Activated T-cell treated with anti-CD3 and anti-CD28 coated beads, Interleukin-2, amount 50 U/mL, for 1 hour (primary cell): ENCODE data around the gene TBX20.

ENCODE experiments used
- DNase-seq: peaks from one replicate; pipeline ENCODE4 v3.0.0-alpha.2; 2020

TBX20 gene, protein sequence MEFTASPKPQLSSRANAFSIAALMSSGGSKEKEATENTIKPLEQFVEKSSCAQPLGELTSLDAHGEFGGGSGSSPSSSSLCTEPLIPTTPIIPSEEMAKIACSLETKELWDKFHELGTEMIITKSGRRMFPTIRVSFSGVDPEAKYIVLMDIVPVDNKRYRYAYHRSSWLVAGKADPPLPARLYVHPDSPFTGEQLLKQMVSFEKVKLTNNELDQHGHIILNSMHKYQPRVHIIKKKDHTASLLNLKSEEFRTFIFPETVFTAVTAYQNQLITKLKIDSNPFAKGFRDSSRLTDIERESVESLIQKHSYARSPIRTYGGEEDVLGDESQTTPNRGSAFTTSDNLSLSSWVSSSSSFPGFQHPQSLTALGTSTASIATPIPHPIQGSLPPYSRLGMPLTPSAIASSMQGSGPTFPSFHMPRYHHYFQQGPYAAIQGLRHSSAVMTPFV

DNA sequence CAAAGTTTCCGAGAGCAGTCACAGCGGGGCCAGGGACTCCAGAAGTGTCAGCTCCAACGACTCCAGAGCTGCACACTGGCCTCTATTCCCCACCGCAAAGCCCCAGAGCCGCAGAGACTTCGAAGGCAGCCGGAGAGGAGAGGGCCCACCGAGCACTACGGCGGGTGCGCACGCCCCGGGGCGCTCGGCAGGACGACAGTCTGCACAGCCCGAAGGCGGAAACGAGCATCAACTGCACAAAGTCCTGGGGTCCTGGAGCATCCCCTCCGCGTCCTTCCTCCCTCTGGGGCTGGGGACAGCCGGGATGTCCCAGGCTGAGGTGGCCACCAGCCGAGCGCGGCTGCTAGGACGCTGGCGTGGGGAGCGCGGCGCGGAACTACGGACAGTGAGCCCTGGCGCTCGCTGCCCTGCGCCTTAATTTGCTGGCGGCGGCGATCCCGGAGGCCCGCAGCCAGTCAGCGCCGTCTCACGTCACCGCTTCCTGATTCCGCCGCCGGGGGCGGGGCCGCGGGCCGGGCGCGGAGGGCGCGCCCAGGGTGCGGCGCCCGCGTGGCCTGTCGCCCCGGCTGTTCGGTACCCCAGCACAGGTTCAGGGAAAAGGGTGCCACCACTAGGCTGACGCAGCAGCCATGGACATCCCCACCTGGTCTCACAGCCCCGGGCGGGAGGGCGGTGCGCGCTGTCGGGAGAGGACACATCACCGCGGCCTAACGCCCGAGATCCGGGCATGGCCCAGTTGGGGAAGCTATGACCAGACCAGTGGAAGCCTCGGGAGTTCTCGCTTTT lies at the start of gene TBX20:
TSS of gene TBX20 (minus strand) at position 391 of the 786 bp plus-strand sequence. CDS start 480 bp downstream, outside the sequence.
- no peak for DNase-seq

DNA sequence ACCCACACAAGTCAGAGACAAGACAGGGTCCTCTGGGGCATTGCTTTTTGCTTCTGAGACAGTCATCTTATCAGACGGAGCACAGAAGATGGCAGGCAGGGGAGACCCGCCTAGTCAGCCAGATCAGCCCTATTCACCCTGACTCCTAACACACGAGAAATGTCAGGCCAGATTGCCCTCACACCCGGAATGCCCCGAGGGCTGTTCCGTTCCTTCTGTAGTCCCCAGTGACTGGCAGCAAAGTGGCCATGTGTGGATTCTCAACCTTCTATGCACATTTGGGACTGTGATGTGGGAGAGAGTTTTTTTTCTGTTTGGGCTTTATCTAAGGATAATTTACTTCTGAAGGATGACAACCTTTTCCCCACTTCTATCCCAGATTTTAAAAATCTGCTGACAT lies 35.5 kb upstream of the TBX20 start:
- no peak for DNase-seq

DNA sequence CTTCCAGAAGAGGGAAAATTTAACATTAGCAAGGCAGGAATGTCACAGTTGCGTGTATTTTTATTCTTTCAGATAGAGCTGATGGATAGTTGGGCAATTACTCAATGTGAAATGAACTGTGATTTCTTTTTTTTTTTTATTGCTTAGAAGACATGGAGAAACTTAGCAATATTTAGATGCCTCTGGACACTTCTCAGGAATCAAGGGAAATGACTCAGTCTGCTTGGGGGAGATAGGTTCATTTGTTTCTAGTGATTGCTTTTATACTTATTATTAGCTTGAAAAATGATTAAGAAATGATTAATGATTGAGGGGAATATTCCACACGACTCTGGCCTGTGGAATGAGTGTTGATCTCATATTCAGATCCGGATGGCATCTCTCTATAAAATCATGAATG lies 33.1 kb upstream of the TBX20 start:
- no peak for DNase-seq

DNA sequence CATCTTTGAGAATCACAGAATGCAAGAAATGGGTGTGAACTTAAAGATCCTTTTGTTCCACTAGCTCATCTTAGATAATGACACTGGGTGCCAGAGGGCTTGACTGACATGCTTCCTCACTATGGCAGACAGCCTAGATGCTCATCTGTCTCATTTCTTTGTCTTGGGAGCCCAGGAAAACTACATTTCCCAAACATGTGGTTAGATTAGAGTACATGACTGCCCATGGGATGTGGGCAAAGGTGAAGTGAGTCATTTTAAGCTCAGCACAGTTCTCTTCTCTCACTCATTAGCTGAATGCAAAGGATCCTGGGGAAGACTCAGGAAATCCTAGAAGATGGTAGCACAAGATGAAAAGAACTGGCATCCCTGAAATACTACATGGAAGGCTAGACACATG lies 32.5 kb upstream of the TBX20 start:
- DNase-seq: no peak

DNA sequence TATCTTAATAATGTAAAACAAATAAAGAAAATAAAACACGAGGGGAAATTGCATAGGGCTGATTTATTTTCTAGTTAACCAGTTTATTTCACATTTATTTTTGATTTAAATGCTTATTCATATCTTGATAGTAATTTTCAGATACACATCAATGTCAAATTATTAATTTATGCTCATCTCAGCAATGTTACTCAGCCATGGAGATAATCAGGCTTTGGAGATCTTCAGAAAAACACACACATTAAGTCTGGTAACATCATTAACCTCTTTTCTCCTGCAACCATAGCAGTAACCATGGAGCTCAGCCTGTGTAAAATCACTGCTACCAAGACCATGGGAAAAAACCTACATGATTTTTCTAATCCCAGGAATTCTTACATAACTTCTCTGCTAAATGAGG lies 31.9 kb upstream of the TBX20 start:
- no peak for DNase-seq

DNA sequence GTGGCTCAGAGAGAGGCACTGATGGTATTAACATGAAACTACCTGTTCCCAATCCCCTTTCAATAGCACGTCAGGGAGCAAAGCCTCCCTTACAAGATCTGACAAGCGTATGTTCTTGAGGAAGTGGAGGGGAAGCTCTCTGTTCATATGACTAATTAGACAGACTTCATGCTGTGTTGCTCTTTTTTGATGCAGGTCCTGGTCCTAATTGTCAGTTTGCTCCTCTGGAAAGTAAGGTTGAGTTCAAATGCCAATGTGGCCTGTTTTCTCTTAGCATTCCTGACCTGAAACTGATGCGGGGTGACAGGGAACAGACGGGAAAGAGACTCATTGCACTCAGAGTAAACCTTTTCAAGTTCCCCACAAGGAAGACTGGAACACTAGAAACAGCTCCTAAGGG lies 27.0 kb upstream of the TBX20 start:
- no peak for DNase-seq

DNA sequence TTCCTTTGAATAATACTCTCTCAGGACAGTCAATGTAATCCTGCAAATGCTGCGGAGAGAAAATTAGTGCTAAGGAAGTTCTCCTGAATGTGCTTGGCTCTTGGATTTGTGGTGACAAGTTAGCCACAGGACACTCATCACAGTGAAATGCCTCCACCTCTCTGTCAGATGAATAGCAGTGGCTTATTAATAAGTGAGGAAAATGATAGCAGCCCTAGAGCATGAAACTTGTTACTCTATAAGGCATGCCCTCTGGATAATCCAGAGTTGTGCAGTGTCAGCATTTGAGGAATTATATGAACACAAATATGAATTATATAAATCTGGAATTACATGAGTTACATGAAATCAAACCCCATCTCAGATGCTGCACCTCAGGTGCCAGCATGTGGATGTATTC lies 23.5 kb upstream of the TBX20 start:
- DNase-seq: no peak

DNA sequence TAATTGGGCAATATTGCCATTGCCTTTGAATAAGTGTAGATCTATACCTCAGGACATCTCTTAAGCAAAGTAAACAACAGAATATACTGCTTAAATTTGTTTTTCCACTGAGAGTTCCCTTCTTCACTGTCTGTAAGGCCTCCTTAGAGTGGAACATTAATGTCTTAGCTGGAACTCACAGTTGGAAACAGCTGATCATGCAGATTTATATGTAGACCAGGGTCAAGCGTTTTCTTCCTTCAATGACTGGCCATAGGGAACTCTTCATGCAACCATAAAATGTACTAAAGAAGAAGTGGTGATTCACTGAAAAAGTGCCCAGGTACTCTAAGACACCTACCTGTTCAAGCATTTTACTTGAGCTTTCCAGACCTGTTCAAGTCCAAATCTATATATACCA lies 18.3 kb upstream of the TBX20 start:
- DNase-seq: no peak

DNA sequence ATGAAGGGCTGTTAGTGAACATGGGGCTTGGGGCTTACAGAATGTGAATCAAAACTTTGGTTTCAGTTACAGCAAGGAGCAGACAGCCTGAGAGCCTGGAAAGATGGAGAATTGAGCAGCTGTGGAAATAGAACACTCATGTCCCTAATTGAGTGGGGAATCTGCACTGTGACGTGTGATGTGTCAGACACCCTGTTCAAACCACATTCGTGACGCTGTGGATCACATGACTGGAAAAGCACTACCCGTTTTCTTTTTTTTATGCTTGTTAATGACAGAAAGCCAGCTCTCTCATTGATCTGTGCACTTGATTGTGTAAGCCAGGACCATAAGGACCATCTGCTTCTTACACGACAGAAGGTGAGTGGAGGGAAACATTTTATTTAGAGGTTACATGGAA lies 15.1 kb upstream of the TBX20 start:
- no peak for DNase-seq

DNA sequence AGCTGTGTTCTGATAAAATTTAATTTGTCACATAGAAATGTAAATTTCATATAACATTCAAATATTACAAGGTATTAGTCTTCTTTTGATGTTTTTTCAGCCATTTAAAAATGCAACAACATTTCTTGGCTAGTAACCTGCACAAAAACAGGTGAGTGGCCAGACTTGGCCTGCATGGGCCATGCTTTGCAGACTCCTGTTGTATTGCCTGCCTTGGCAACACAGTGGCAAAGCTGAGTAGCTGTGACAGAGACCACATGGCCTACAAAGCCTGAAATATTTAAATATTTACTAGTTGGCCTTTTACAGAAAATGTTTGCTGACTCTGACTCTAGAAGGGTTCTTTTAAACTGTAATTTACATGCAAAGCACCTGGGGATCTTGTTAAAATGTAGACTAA lies 13.5 kb upstream of the TBX20 start:
- no peak for DNase-seq

DNA sequence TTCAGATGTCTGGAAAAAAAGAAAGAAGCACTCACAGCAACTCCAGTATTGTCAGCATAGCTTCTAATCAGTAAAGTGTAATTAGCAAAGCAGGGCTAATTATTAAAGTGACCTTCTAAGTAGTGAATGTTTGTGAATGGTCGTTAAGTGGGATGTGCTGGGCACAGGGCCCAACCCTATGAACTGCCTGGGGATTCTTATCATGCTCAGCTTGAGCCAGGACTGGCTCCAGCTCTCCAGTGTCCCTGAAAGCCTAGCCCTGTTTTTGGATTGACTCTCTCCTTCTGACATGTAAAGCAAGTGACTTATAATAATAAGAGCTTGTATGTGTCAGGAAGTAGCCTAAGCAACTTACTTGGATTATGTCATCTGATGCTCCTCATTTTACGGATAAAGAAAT lies 9.5 kb upstream of the TBX20 start:
- no peak for DNase-seq

DNA sequence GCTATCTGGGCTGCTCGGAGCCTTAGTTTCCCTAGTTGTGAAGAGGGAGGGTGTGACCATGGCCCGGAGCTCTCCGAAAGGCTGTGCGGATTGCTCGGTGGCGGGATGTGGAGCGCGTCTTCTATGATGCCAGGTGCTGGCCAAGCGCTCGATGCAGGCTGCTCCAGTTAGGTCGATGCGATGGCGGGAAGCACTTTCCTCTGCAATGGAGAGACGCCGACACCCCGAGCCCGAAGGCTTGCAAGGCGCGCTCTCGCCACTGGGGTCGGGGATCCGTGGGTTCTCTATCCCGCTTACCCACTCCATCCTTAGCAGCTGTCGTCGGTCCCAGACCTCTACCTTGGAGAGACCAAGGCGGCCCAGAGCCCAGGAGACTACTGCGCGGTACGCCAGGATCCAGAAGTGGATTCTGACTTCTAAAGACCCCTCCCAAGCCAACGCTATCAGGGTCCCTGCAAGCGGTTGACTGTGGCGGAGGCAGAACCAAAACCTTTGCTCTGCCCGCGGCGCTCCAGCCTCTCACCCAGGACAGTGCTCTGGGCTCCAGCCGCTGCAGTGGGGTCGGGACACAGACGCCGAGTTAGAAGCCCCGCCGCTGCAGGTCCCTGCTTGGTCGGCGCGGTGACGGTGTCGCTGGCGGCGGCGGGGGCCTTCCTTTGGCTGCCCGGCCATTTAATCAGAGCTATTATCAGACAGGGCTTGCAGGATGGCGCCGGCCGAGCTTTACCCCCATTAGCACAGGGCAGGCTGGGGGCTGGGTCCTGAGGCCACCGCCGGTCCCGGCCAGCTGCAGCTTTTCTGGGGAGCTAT lies 7.8 kb upstream of the TBX20 start:
- DNase-seq: no peak

DNA sequence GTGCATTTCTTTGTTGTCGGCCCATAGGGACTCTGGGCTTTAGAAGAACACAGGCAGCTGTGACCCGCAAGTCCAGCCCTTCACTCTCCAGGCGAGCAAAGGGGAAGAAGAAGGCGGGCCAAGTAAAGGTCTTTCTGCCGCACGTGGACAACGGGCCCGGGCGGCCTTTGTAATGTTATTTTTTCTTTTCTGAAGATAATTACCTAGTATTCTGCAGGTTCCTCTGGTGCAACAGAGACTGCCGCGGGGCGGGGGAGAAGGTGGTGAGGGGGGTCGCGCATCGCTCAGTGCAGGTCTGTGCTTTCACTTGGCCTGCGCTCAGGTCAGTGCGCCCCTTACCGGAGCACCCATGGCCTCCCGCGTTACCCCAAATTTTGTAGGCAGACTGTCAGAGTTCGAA lies 7.1 kb upstream of the TBX20 start:
- no peak for DNase-seq

DNA sequence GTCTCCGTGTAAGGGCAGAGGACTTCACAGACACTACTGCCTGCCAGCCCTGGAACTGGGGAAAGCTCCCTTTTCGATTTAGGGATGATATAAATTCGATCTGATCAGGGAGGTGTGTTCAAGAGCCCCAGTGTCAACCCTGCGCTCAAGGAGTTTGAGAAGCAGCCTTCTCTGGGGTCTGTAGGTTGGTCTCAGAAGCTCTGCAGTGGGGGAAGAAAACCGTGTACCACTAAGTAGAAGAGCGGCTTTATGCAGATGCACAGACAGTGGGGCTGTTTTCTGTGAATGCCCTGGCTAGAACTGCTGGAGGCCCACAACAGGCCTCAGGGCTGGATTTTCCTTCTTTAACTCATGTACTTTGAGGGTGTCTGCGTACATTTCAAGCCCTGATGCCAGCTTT lies 6.3 kb upstream of the TBX20 start:
- DNase-seq: no peak

DNA sequence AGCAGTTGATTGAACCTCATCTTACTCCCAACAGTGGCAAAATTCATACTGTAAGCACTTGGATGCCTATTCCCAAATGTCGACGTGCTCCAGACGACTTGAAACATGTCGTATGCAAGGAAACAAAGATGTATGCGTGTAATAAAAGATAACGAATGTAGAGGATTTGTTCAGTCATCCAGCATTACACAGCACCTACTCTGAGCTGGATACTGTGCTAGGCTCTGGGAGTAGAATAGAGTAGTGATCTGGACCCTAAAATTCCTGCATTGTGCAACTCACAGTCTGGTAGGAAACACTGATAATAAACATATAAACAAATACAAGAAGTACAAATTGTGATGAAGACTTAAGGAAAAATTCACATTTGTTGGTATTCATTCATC lies 5.6 kb upstream of the TBX20 start:
- no peak for DNase-seq

DNA sequence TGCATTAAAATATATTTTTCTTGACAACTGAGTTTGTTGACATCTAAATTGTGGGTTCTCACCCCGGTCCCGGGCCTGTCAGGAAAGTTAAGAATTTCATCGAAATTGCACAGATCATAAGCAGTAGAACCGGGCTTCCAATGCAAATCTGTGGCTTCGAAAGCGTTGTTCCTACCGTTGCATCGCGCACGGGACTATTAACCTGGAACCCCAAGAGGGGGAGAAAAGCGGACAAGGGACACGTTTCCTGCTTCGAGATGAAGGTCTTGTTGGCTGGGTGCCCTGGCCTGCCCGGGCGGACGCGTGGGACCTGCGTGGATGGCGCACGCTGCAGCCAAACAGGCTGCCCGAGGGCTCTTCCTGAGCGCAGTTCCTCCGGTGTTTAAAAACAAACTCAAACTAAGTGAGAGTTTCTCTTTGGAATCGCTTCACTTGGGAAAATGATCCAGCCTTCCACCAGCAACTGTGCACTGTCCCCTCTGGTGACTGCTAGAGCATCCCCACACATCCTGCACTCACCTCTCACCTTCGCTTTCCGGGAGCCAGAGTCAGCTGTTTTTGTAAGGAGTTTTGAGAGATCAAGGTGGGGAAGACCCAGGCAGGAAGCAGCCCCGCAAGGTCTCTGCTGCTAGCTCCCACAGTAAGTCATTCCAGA lies 5.1 kb upstream of the TBX20 start:
- no peak for DNase-seq

DNA sequence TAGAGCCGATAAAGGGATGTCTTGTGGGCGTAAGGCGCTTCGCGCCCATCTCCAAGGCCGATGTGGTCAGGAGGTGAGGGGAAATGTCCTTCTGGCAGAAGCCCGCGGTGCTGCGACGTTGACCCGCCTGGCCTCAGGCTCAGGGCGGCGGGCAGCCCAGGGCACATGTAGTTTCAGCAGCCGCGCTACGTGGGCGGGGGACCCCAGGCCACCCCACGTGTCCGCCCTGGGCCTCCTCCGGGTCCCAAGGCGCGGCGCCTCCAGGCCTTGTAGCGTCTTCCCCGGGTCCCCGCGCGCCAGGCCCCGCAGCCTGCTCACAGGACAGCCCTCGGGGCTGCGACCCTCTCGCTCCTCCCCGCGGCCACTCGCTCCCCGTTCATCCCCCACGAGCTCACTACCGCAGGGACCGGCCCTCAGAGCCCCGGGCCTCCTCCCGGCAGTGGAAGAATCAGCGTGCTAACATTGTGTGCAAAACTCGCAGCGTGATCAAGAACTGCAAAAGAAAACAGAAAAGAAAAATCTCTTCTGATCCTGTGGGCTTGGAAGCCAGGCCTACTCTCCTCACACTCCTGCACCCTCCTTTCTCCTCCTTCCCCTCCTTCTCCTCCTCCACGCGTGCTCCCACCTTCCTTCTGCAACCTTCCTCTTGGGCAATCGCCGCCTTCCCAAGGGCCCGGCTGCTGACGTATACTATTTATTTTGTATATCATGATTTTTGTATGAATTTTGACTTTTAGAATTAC lies 4.4 kb upstream of the TBX20 start:
- DNase-seq: no peak

DNA sequence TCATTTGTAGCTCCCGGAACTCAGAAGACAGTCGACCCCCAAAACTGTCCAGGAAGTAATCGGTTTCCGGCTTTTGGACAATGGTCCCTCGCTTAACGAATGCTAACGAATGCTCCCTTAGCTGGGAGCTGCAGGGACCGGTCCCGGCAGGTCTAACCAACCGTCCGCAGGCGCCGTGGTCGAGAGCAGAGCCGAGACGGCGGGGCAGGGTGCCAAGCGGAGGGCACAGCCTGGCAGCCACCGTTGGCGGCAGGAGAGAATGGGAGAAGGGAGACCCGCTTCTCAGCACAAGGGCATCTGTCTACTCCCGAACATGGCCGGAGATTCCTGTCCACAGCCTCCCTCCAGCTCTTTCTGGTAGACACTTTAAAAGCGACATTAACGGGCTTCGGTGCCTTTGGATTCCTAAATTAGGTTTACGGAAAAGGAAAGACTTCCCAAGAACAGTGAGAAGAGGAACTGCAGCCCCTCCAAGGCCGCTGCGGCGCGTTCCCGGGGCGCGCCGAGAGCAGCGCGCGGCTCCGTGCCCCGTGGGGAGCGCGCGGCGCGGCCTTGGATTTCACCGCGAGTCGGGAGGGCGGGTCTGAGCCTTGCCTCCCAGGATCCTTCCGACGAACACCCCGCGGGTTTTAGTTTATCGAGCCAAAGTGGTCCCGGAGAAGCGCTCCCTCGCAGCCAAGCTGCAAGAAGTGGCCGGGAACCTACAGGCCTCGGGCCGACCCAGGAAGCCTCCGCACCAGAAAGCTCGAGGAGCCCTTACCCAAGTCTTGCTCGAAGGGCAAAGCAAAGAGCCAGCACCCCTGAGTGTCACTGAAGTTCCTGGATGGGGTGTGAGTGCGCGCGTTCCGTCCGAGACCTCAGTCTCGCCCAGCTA lies 3.6 kb upstream of the TBX20 start:
- DNase-seq: no peak

DNA sequence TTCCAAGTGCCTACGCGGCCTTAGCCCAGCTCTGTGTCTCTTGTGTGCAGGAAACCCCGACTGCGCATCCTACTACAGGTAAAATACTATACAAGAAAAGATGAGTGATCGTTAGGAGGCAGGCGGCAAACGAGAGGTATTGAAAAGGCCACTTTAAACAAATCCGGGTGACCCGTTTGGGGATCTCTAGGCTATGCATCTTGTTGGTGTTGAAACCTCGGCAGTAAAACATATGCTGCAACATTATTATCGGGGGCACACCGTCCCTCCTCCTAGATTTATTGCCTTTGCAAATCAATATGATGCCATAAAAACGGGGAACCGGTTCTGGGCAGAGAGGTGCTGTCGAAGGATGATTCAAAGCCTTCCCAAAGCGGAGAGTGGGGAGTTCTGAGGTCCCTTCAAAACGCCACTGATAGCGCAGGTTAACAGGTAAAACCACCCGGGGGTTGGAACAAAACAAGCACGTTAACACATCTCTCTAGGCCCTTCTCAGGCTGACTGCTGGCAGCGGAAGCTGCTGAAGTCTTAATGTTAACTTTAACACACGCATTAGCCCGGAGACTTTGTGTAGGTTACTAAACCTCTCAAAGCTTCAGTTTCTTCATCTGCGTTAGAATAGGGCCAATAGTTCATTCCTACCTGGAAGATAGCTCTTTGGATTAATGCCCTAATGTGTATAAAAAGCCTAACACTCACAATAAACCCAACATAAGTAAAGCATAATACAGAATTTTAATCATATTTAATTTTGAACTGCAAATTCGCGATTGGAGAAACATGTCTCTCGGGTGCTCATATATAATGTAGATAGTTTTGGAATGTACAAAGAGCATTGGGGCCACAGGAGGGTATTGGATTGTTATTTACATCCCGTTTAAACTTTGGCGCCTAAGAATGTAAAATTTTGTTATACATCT lies 2.6 kb upstream of the TBX20 start:
- no peak for DNase-seq
